OCI-LY1 (cell line): Measurements from ENCODE around the gene KDM4B.

Source experiments
- H2AFZ ChIP-seq: fragments of 200-600 bp; sonication (generic), shearing (Covaris generic); 2 replicates; pipeline ENCODE4 v1.6.0; 2014; ENCODE audit warnings: antibody characterized with exemption, mild to moderate bottlenecking, low read length
- H3F3A ChIP-seq: fragments of 200-600 bp; sonication (generic), shearing (Covaris generic); 2 replicates; pipeline ENCODE4 v1.6.0; 2014; ENCODE audit warnings: mild to moderate bottlenecking, antibody characterized with exemption, low read length, moderate library complexity; ENCODE audit not compliant: insufficient read depth
- H3K27ac ChIP-seq: fragments of 200-600 bp; sonication (generic); 2 replicates; pipeline ENCODE4 v1.5.1; 2014; ENCODE audit warnings: low read length, mixed run types, mild to moderate bottlenecking, low read depth; ENCODE audit not compliant: poor library complexity, severe bottlenecking
- H3K27me3 ChIP-seq: fragments of 200-600 bp; sonication (generic); 2 replicates; pipeline ENCODE4 v1.6.0; 2014; ENCODE audit warnings: antibody characterized with exemption, mild to moderate bottlenecking, low read length, moderate library complexity; ENCODE audit not compliant: insufficient read depth
- H3K36me3 ChIP-seq: fragments of 200-600 bp; sonication (generic); 2 replicates; pipeline ENCODE4 v1.6.1; 2014; ENCODE audit warnings: mild to moderate bottlenecking, antibody characterized with exemption, low read length, moderate library complexity, mixed read lengths; ENCODE audit not compliant: insufficient read depth
- H3K4me1 ChIP-seq: fragments of 200-600 bp; sonication (generic); 2 replicates; pipeline ENCODE4 v1.5.1; 2014; ENCODE audit warnings: mild to moderate bottlenecking, low read length, moderate library complexity; ENCODE audit not compliant: insufficient read depth, severe bottlenecking
- H3K4me2 ChIP-seq: fragments of 200-600 bp; sonication (generic), shearing (Covaris generic); 2 replicates; pipeline ENCODE4 v1.6.1; 2014; ENCODE audit warnings: low read length
- H3K4me3 ChIP-seq: fragments of 200-600 bp; sonication (generic); 2 replicates; pipeline ENCODE4 v1.5.1; 2014; ENCODE audit warnings: low read length, low read depth, mild to moderate bottlenecking, mixed read lengths; ENCODE audit not compliant: poor library complexity, severe bottlenecking
- H3K79me2 ChIP-seq: fragments of 200-600 bp; shearing (Covaris generic); 2 replicates; pipeline ENCODE4 v1.6.1; 2016; ENCODE audit warnings: mixed run types, low read length, mixed read lengths; ENCODE audit not compliant: insufficient read depth
- H3K9ac ChIP-seq: fragments of 200-600 bp; sonication (generic), shearing (Covaris generic); 2 replicates; pipeline ENCODE4 v1.6.1; 2014; ENCODE audit warnings: mild to moderate bottlenecking, low read length, mixed read lengths
- H3K9me2 ChIP-seq: fragments of 200-600 bp; sonication (generic), shearing (Covaris generic); 2 replicates; pipeline ENCODE4 v1.6.1; 2014; ENCODE audit warnings: low read depth, mild to moderate bottlenecking, low read length, mixed read lengths
- H3K9me3 ChIP-seq: fragments of 200-600 bp; shearing (Covaris generic); 2 replicates; pipeline ENCODE4 v1.6.1; 2014; ENCODE audit warnings: low read length, mixed read lengths
- H4K20me1 ChIP-seq: fragments of 200-600 bp; sonication (generic), shearing (Covaris generic); 2 replicates; pipeline ENCODE4 v1.6.0; 2016; ENCODE audit warnings: mild to moderate bottlenecking, low read length; ENCODE audit not compliant: insufficient read depth
- EZH2 ChIP-seq: fragments of 200-600 bp; sonication (generic), shearing (Covaris generic); IDR thresholded peaks from 2 replicates; pipeline ENCODE4 v1.8.0; 2017; ENCODE audit warnings: borderline replicate concordance, mixed run types, mild to moderate bottlenecking, antibody characterized with exemption, low read length, moderate library complexity, mixed read lengths
- TF ChIP-seq, protein P1 (sequence below): fragments of 200-600 bp; sonication (generic), shearing (Covaris generic); IDR thresholded peaks from 2 replicates; pipeline ENCODE4 v1.5.1; 2017; ENCODE audit warnings: mild to moderate bottlenecking, antibody characterized with exemption, low read length, moderate library complexity, mixed read lengths

Gene KDM4B

DNA sequence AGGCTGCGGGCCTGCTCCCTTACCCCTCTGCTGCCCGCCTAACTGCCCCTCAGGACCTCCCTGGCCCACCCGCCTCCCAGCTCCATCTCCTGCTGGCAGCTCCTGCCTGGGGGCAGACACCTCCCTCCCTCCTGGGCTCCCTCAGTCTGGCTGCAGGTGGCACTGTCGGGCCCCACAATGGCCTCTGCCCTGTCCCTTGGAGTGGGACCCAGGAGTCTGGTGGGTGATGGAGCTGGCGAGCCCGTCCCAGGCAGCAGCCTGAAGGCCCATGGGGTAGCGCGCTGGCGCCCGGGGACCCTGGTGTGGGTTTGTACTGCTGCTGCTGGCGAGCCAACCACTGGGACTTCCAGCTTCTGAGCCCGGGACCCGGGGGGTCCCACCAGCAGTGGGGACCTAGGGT, 83.6 kb downstream of the KDM4B start:
- Histone ChIP-seq H2AFZ (no peak overlapping the region), H3K36me3 (peaks cover 9% of the 10 kb centered on the region; the same call in 1 of the 2 replicates), H3K9me2 (no peaks in the 10 kb centered on the region), H3K27me3 (no peaks in the 10 kb centered on the region), H3K9ac (no peak overlapping the region), H3K27ac (no peak overlapping the region), H3K4me2 (no peak overlapping the region), H3K4me1 (no peaks in the 10 kb centered on the region), H3F3A (no peaks in the 10 kb centered on the region), H3K9me3 (no peaks in the 10 kb centered on the region), H4K20me1 (no peaks in the 10 kb centered on the region), H3K79me2 (no peaks in the 10 kb centered on the region), H3K4me3 (no peak overlapping the region)
- TF ChIP-seq, protein P1, sequence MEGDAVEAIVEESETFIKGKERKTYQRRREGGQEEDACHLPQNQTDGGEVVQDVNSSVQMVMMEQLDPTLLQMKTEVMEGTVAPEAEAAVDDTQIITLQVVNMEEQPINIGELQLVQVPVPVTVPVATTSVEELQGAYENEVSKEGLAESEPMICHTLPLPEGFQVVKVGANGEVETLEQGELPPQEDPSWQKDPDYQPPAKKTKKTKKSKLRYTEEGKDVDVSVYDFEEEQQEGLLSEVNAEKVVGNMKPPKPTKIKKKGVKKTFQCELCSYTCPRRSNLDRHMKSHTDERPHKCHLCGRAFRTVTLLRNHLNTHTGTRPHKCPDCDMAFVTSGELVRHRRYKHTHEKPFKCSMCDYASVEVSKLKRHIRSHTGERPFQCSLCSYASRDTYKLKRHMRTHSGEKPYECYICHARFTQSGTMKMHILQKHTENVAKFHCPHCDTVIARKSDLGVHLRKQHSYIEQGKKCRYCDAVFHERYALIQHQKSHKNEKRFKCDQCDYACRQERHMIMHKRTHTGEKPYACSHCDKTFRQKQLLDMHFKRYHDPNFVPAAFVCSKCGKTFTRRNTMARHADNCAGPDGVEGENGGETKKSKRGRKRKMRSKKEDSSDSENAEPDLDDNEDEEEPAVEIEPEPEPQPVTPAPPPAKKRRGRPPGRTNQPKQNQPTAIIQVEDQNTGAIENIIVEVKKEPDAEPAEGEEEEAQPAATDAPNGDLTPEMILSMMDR = no peak
- TF ChIP-seq EZH2 = no peak

DNA sequence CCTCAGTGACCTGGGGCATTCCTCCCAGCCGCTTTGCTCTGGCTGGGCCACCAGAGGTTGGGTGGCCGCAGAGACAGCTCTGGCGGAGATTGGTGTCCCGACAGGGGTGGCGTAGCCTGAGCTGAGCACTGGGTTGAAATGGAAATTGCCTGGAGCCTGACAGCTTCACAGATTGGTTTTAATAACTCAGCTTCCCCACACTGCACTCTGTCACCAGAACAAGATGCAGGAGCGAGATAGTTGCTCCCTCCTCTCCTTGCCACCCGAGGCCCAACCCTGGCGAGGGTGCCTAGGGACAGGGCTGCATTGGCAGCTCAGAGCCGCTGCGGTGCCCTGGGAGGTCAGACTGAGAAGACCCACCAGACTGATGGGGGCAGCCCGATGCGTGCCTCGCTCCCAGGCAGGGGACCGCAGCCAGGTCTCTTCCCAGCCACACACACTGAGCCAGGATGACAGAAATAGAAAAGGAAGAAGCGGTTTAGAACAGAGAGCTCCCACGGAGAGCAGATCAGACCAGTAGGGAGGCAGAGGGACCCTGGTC, 84.1 kb downstream of the KDM4B start:
- TF ChIP-seq, protein P1 = no peak
- TF ChIP-seq EZH2 = no peak
- Histone ChIP-seq H3K79me2 (no peaks in the 10 kb centered on the region), H3K27me3 (no peaks in the 10 kb centered on the region), H3K36me3 (peaks cover 4% of the 10 kb centered on the region; the same call in 1 of the 2 replicates), H3K4me2 (no peak overlapping the region), H3K9me2 (no peaks in the 10 kb centered on the region), H3K4me3 (no peak overlapping the region), H3K27ac (no peak overlapping the region), H4K20me1 (no peaks in the 10 kb centered on the region), H2AFZ (no peak overlapping the region), H3K4me1 (no peaks in the 10 kb centered on the region), H3F3A (no peaks in the 10 kb centered on the region), H3K9me3 (no peaks in the 10 kb centered on the region), H3K9ac (no peak overlapping the region)

GRCh38 chr19:5053661-5054060, 84.7 kb downstream of the KDM4B start:
- Histone ChIP-seq H3K9me3 (no peaks in the 10 kb centered on the region), H3K27ac (no peak overlapping the region), H3K79me2 (no peaks in the 10 kb centered on the region), H3F3A (no peaks in the 10 kb centered on the region), H4K20me1 (no peaks in the 10 kb centered on the region), H3K9me2 (no peaks in the 10 kb centered on the region), H3K9ac (no peak overlapping the region), H3K4me1 (no peaks in the 10 kb centered on the region), H3K36me3 (peaks cover 4% of the 10 kb centered on the region; the same call in 1 of the 2 replicates), H3K4me3 (no peak overlapping the region), H2AFZ (no peak overlapping the region), H3K4me2 (no peak overlapping the region), H3K27me3 (no peaks in the 10 kb centered on the region)
- TF ChIP-seq, protein P1 = no peak
- no peak for TF ChIP-seq EZH2
